Heart left ventricle (tissue), 13 donors: ENCODE measurements around the gene RNF31.

Experiments
- POLR2A ChIP-seq, 2 donors: fragments of 450-650 bp; IDR thresholded peaks; one replicate each; pipeline ENCODE4 v1.6.1; 2017; ENCODE audit warnings: antibody characterized with exemption in 2 of 2, mild to moderate bottlenecking in 2 of 2, moderate library complexity in 2 of 2
- TF ChIP-seq, protein P1 (sequence below), 12 donors: fragments of 200-600 bp; sonication (generic) in 4 of 12; IDR thresholded peaks; one replicate each; pipeline versions ENCODE4 v1.5.0 to v1.8.0; 2018 to 2022; ENCODE audit warnings: antibody characterized with exemption in 12 of 12, mild to moderate bottlenecking in 5 of 12
- donor health status: ischemic (EF 13 %, LVEDD 7.1; RV severe dilation, severe dysfunction).
- donor health status: DM: no; HTN: yes; CAD: no.
- donor health status: DM: no; HTN: no; CAD: no.
- donor health status: ischemic (EF 25% LVEDD 6.9; RV normal size, moderate dysfunction).
- donor health status: ischemic (EF 25% LVEDD 5.7; RV mildly dilated, moderate dysfunction).
- donor health status: ischemic (EF 35%, LVEDD 5.7; RV mildly dilated, moderate dysfunction).
- donor health status: nonischemic (EF 11% LVEDD 7.7; RV severe dilation, severe dysfunction).
- donor health status: DM: yes; HTN: yes; CAD: no.
- donor health status: PGD.
- donor health status: ischemic (EF 29% LVEDD 5.4; RV normal size, mild dysfunction).
- donor health status: nonischemic (EF 23%, LVEDD 6.1; RV moderate dilation, normal function).

DNA sequence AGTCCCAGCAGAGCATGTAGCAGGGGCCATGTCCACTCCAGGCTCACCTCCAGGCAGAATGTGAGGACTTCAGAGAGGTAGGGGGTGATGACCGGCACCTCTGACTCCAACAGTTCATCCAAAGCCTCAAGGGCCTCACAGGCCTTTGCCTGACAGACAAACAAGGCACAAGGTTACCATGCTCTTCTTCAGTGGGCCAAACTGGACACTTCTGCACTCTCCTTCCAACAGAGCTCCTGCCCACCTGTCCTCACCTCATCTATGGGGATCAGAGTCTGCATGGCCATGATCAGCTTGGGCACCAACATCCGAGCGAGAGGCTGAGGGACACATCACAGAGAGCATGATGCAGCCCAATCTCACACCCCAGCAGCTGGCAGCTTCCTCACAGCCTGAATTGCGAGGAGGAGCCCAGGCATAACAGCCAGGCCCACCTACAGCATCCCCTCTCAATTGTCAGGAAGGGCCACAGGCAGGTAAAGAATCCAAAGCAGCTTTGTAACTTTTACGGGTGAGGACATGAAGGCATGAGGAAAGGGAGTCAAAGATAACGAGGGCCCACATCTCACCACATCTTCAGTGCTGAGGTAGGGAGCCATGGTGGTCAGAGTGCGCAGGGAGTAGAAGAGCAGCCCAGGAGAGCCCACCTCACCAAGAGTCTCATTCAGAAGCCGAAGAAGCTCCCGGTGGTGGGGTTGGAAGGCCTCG, 39.7 kb downstream of the RNF31 start:
- TF ChIP-seq, protein P1, sequence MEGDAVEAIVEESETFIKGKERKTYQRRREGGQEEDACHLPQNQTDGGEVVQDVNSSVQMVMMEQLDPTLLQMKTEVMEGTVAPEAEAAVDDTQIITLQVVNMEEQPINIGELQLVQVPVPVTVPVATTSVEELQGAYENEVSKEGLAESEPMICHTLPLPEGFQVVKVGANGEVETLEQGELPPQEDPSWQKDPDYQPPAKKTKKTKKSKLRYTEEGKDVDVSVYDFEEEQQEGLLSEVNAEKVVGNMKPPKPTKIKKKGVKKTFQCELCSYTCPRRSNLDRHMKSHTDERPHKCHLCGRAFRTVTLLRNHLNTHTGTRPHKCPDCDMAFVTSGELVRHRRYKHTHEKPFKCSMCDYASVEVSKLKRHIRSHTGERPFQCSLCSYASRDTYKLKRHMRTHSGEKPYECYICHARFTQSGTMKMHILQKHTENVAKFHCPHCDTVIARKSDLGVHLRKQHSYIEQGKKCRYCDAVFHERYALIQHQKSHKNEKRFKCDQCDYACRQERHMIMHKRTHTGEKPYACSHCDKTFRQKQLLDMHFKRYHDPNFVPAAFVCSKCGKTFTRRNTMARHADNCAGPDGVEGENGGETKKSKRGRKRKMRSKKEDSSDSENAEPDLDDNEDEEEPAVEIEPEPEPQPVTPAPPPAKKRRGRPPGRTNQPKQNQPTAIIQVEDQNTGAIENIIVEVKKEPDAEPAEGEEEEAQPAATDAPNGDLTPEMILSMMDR (IDR thresholded peaks at IDR 0.05): no peak
- no peak for TF ChIP-seq POLR2A (IDR thresholded peaks at IDR 0.05)
